ENCODE data around the gene OR4D2.
A peak's percentile ranks its signal among the peaks of the same experiment; 100 is the strongest.
"Not testable (repeated sequence)": the region's sequence is repeated elsewhere in the genome, so short reads cannot be mapped to it uniquely, and the experiment has no call there.

Gene OR4D2

DNA sequence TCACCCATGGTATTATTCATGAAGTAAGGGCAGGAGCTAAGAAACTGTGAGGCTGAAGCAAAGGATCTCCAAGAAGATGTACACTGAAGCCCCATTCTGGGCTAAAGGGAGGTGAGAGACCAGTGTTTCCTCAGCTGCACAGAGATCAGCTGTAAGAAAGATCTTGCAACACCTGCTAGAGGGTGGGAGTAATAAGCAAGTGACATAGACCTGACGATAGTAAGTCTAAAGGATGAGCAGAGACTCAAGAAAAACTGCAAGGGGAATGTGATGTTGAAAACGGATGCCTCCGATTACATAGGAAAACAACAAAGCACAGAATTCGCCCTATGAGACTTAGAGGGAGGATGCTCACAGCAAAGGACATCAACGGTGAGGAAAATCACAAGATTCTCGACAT lies at the start of gene OR4D2:
OR4D2 (plus strand) TSS at position 301 of the 400 bp plus-strand sequence. CDS start 2,674 bp downstream, outside the sequence.
- no peak for DNase-seq (ENCODE audit: low spot score)

DNA sequence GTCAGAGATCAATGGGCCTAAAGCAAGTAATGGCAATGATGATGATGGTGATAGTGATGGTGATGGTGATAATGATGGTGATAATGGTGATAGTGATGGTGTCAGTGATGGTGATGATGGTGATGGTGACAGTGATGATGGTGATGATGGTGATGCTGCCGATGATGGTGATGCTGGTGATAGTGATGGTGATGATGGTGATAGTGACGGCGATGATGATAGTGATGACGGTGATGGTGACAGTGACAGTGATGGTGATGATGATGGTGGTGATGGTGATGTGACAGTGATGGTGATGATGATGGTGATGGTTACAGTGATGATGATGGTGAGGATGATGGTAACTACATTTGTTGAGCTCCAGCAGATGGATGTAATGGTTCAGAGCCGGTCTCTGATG lies 49.4 kb upstream of the OR4D2 start:
- DNase-seq (ENCODE audit: low spot score): no peak

DNA sequence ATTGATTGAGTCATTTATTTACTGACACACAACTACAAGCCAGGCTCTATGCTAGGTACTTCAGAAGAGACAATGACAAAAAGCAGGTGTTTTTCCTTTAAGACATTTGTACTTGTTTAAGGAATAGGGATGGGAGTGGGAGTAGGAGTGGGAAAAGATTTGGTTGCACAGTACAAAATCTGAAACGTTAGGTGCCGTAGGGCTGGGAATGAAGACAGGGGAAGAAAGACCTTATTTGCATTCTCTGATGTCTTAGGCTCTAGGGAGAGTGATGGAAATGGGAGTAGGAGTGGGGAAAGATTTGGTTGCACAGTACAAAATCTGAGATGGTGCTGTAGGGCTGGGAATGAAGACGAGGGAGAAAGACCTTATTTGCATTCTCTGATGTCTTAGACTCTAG lies 47.3 kb upstream of the OR4D2 start:
- DNase-seq (ENCODE audit: low spot score): no peak

DNA sequence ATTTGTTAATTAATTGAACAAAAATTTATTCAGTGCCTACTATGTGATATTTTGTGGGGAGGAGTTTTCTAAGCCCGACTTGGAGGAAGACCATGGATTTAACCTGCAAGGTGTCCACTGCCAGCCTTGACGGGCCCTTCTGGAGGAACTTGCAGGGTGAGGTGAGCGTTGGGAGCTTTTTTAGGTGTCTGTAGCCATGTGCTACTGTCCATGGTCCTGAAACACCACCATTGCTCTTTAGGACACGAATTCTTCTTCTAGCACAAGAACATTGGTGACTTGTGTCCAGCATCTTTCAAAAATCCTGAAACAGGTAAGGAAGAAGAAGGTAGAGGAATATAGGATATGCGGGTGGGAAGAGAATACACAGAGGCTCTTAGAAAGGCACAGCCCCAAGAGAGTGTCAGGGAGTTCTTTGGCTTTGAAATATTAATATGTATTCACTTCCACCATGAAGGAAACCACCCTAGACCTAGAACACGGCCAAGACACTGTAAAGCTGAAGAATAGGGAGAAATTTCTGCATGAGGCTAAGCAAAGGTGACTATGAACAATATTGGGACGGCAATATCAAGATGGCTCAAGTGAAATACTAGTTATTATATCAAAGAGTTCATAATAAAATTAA lies 46.5 kb upstream of the OR4D2 start:
- peak; percentile 22 for DNase-seq (ENCODE audit: low spot score)

DNA sequence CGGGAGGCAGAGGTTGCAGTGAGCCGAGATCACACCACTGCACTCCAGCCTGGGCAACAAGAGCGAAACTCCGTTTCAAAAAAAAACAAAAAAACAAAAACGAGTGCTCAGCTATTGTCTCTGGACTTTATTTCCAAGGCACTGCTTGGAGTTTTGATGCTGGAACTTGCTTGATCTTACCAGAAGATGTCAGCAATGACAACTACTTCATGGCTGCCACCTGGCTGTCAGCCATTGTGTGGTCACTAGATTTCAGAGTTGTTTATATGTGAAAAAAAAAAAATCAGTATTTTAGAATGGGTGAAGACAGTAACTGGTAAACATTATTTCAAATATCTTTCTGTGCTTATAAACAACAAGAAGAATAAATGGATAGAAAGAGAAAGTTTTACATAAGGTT lies 44.9 kb upstream of the OR4D2 start:
- peak; percentile 35 for DNase-seq (ENCODE audit: low spot score)

DNA sequence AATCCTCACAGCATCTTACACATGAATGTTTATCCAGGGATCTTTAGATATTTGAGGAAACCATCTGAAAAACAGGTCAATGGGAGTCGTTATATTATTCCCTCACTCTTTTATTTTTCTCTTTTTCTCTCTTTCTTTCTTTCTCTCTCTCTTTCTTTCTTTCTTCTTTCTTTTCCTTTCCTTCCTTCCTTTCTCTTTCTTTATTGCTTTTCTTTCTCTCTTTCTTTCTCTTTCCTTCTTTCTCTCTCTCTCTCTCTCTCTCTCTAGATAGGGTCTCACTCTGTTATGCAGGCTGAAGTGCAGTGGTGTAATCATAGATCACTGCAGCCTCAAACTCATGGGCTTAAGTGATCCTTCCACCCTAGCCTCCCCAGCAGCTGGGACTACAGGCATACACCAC lies 38.9 kb upstream of the OR4D2 start:
- DNase-seq (ENCODE audit: low spot score): no peak

DNA sequence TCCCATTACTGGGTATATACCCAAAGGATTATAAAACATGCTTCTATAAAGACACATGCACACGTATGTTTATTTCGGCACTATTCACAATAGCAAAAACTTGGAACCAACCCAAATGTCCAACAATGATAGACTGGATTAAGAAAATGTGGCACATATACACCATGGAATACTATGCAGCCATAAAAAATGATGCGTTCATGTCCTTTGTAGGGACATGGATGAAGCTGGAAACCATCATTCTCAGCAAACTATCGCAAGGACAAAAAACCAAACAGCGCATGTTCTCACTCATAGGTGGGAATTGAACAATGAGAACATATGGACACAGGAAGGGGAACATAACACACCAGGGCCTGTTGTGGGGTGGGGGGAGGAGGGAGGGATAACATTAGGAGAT lies 34.1 kb upstream of the OR4D2 start:
- DNase-seq (ENCODE audit: low spot score): not testable (repeated sequence)

DNA sequence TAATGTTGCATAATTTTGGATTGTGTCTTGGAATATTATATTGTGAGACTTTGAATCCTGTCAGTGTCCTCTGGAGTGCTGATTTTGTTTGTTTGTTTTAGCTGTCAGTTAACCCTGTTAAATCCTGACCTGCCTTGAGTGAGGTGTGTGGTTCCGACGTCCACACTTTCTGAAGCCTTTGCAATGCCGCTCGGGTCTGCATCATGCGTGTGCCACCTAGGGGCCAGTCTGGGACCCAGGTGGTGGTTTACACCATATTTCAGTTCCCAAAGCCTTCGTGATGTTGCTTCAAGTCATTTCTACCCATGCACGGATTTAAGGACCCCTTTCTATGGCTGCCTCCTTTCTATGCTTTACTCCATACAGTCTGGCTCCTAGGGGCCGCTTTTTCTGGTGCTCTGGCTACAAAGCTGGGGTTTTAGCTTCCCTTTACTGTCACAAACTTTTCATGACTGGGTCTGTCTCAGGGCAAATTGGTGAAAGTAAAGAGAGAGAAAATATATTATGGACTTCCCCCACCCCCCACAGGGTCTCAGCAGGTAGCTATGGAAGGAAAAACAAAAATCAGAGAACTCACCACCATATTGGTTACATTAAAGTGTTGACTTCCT lies 30.0 kb upstream of the OR4D2 start:
- peak; percentile 8 for DNase-seq (ENCODE audit: low spot score)

DNA sequence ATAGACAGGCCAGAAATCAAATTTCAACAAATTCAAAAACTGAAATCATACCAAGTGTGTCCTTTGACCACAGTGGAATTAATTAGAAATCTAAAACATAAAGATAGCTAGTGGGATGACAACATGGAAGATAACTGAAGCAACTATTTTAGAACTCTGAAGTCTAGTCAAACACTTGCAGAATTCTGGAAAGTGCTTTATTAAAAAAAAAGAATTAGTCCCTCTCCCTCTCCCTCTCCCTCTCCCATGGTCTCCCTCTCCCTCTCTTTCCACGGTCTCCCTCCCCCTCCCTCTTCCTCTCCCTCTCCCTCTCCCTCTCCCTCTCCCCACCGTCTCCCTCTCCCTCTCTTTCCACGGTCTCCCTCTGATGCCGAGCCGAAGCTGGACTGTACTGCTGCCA lies 25.3 kb upstream of the OR4D2 start:
- no peak for DNase-seq (ENCODE audit: low spot score)

DNA sequence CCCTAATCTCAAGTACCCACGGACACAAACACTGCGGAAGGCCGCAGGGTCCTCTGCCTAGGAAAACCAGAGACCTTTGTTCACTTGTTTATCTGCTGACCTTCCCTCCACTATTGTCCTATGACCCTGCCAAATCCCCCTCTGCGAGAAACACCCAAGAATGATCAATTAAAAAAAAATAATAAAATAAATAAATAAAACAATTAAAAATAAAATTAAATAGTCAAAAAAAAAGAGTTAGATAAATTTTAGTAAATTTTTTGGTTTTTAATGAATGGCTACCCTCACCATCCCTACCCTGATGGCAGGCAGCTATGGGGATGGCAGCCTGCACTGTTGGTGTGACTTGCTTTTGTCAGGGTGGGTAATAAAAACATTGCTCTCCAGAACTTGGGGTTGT lies 23.4 kb upstream of the OR4D2 start:
- DNase-seq (ENCODE audit: low spot score): not testable (repeated sequence)

DNA sequence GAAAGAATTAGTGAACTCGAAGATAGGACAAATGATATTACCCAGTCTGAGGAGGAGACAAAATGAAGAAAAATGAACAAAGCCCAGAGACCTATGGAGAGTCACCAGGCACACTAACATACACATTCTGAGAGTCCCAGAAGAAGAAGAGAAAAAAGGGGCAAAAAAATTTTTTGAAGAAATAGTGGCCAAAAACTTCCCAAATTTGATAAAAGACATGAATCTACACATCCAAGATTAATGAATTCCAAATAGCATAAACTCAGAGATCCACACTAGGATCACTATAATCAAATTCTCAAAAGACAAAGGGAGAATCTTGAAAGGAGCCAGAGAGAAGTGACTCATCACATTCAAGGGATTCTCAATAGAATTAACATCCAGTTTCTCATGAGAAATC lies 22.0 kb upstream of the OR4D2 start:
- DNase-seq (ENCODE audit: low spot score): no peak

DNA sequence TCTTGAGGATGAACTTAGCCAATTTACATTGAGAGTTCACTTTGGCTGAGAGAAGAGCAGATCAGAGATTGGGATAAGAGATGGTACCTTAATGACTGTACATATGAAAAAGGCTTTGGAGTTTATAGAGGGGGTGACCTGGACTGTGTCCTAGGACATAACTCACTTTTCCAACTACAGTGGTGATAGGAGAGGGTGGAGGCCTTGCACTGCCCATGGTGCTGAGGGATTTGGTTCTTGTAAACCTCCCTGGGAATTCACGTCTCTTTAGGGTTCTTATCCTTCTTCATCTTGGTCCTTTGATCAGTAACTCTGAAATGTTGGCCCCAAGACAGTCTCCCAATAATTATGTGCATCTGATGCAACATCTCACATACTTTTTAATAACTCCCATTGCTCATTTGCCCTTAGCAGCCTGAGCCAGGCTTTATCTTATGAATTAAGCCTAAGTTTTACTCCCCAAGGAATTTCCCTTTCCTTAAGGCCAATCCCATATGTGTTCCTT lies 18.8 kb upstream of the OR4D2 start, which contains the start of gene OR4D1:
OR4D1 (plus strand) TSS at position 455 of the 505 bp plus-strand sequence. CDS start 6,770 bp downstream, outside the sequence.
- DNase-seq (ENCODE audit: low spot score): no peak

DNA sequence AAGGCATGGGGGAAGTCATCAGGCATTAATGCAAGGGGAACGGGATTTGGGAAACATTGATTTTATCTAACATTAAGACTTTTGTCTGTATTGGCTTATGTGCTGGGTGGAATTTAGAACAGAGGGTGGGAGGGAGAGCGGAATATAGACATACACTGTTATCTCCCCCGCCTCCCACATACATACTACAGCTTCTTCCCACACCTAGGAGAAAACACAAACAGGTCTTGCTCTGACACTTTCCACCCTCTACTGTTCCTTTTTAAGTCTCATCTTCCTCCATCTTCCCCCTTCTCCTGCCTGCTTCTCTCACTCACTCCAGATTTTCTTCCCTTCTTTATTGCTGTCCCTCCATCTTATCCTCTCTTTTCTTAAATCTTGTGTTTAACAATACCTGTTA lies 18.2 kb upstream of the OR4D2 start:
- no peak for DNase-seq (ENCODE audit: low spot score)

DNA sequence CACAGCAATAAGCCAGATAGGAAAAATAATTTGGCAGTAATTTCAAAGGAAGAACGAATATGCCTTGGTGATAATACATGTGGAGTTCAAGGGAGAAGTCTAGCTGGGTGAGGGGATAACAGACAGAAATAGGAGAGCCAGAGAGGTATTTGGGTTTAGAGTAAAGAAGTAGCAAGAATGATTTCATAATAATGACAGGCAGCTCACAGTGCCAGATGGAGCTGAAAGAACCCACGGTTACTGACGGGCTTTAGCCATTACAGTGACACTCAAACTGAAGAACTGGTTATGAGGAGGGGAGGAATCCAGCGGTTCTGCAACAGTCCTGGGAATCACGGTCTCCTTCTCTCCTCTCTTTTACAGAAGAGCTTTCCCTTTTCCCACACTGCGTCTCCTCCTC lies 16.4 kb upstream of the OR4D2 start:
- DNase-seq (ENCODE audit: low spot score): no peak

DNA sequence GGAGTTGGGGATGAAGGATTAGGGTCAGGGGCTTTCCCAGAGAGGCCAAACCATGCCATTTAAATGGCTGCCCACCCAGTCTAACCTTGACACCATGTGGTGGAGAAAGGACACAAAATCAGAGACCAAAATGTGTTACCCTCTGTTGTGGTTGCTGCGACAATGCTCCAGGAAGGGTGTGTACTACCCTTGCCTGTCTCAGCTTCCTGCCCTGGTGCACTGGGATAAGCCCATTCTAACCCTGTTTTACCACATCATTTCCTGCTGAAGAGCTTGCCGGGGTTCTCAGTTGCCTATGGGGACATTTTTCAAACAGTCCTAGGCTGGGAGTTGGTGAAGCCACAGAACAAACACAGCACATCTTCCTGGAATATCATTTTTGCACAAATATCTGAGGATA lies 13.7 kb upstream of the OR4D2 start:
- no peak for DNase-seq (ENCODE audit: low spot score)

DNA sequence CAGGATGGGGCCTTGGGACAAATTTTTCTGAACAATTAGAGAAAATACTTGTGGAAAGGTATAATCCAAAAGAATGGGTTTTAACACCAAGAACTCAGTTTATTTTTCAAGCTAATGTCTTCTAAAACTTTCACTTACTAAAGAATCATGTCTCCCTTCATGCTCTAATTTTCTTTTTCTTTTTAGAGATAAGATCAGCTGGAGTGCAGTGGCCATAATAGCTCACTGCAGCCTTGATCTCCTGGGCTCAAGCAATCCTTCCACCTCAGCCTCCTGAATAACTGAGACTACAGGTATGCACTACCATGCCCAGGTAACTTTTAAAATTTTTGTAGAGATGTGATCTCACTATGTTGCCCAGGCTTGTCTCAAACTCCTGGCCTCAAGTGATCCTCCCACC lies 13.1 kb upstream of the OR4D2 start:
- DNase-seq (ENCODE audit: low spot score): no peak

DNA sequence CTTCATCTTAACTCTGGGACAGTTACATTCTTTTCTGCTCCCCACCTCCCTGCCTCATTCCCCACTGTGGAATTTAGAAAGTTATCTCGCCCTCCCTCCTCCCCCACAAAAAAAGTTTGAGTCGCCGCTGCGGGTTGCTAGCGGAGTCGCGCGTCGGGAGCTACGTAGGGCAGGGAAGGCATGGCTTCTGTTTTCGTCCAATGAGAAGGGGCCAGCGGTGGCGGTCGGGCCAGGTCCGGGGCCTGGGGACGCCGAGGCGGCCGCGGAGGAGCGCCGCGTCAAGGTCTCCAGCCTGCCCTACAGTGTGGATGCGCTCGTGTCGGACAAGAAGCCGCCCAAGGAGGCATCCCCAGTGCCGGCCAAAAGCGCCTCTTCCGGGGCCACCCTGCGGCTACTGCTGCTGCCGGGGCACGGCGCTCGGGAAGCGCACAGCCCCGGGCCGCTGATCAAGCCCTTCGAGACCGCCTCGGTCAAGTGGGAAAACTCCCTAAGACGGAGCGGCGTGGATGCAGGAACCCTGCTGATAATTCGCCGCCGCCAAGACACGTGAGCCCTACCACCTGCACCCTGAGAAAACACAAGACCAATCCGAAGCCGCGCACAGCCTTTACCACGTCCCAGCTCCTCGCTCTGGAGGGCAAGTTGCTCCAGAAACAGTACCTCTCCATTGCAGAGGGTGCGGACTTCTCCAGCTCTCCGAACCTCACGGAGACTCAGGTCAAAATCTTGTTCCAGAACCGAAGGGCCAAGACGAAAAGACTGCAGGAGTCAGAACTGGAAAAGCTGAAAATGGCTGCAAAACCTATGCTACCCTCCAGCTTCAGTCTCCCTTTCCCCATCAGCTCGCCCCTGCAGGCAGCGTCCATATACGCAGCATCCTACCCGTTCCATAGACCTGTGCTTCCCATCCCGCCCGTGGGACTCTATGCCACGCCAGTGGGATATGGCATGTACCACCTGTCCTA lies 9.7 kb upstream of the OR4D2 start:
- no peak for DNase-seq (ENCODE audit: low spot score)

DNA sequence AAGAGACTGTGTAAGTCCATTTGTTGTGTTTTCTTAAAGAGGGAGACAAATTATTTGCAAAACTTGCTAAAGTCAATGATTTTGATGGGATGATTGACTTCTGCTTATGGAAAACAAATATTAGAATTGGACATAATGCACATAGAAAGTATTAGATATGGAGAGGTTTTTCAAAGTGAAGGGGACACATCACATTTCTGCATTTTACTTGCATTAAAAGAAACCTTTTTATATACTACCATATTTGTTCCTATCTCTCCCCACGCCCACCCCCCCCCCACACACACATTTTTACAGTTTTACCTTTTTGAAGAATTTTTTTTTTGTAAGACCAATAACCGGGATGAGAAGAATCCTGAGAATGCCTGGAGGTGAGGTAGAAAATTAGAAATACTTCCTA lies 8.6 kb upstream of the OR4D2 start:
- DNase-seq (ENCODE audit: low spot score): no peak

DNA sequence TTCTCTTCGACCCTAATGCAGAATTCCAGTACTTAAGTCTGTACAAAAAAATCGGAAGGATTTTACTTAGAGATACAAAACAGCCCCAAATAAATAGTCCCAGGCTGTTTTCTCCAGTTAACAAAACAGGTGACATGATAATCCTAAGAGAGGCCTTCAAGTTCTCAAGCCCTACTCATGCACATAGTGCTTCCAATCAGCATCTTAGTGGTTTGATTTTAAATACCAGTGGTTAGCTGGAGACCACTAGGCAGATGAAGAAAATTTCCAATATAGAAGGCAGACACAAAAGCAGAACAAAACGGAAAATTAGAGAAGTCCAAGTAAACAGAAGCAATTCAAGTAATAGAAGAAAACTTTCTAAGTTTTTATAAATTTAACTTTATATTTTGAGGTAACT lies 5.2 kb upstream of the OR4D2 start:
- no peak for DNase-seq (ENCODE audit: low spot score)

DNA sequence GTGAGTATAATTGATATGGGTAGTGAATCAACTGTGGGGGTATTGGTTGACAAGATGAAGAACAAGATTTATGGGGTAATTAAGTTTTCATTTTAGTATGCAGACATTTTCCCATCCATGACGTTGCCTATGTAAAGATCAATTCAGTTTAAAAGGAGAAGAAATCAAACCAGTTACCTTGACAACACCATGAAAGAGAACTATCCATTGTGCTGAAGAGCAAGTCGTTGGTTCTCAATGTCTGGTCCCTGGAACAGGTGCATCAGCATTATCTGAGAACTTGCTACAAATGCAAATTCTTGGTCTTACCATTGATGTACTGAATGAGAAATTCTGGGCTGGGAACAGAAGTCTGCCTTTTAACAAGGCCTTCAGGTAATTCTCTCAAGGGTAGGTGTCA lies 801 bp upstream of the OR4D2 start:
- no peak for DNase-seq (ENCODE audit: low spot score)

DNA sequence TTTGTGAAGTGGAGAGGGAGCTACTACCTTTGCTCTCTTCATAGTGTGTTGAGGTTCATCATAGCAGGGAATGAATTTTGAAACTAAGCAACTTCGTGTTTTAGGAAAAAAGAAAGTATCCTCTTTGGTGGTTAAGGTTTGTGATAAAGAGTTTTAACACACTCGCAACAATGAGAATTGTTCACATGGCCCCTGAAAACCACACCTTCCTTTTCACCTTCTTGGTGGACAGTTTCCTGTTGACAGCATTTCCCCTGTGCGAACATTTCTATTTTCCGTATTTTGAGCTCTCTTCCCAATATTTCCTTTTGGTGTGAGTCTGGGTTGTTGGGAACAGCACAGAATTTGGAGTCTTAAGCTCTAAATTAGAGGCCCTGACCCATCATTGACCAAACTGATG lies 3.8 kb downstream of the OR4D2 start:
- DNase-seq (ENCODE audit: low spot score): no peak

DNA sequence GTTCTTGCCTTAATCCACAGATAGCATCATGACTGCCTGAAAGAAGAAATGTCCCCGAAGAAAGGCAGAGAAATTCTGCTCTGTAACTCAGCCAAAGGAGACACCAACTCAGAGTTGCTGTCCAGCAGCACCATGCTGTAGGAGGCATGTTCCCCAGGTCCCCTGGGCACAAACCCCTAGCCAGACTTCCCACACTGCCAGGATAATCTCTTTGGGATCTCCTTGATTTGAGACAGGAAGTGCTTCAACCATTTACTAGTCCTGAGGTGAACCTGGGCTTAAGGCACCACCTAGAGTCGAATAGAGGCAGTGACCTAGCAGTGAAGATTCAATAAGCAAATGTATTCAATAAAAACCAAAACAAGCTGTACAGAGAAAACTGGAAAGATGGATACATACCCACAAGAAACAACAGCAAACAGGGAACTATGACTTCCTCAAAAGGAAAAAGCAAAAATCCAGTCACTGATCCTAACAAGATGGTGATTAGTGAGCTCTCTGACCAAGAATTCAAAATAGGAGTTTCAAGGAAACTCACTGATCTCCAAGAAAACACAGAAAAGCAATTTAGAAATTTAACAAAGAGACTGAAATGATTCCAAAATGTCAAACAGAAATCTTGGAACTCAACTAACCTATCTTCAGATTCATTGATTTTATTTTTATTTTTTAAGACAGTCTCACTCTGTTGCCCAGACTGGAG lies 5.7 kb downstream of the OR4D2 start:
- DNase-seq (ENCODE audit: low spot score): no peak

Data from COLO829 (cell line).